Myocyte (in vitro differentiated cells): ENCODE measurements around the gene NDUFB10. TPM values are rescaled to one million over a fixed set of nuclear protein-coding genes. Genes with fewer than 3 reads are reported as not detected.
A peak's percentile ranks its signal among the peaks of the same experiment; 100 is the strongest.
"Not testable (repeated sequence)": the region's sequence is repeated elsewhere in the genome, so short reads cannot be mapped to it uniquely, and the experiment has no call there.

Experiments used
- DNase-seq: peaks from one replicate; pipeline ENCODE4 v3.0.0-alpha.2; 2012; ENCODE audit warnings: low read depth
- total RNA-seq: library from RNA; depleted of rRNA; stranded (reverse); fragments of >200 nt; gene quantifications from 2 replicates; pipeline ENCODE4 v1.2.3, GENCODE V29; 2014

Gene NDUFB10
- total RNA-seq, 1 donor from 2014 or later: 206 TPM

- peak; percentile 53 for DNase-seq
Observed at GRCh38 chr16:1923299-1924034, 35.9 kb upstream of the NDUFB10 start.

GRCh38 chr16:1924095-1924494, 35.2 kb upstream of the NDUFB10 start:
- no peak for DNase-seq

GRCh38 chr16:1926271-1926670, 33.1 kb upstream of the NDUFB10 start:
- no peak for DNase-seq

GRCh38 chr16:1929105-1929504, 30.2 kb upstream of the NDUFB10 start:
- peak; percentile 39 for DNase-seq

- DNase-seq: peak; percentile 82
Observed at GRCh38 chr16:1929578-1930337, 29.6 kb upstream of the NDUFB10 start.

GRCh38 chr16:1930338-1930720, 29.0 kb upstream of the NDUFB10 start:
- no peak for DNase-seq

- peak; percentile 41 for DNase-seq
Observed at GRCh38 chr16:1932050-1933028, 27.0 kb upstream of the NDUFB10 start.

- no peak for DNase-seq
Observed at GRCh38 chr16:1933097-1933661, 26.2 kb upstream of the NDUFB10 start.

- no peak for DNase-seq
Observed at GRCh38 chr16:1936945-1937479, 22.3 kb upstream of the NDUFB10 start.

GRCh38 chr16:1938316-1938715, 21.0 kb upstream of the NDUFB10 start:
- DNase-seq: no peak

GRCh38 chr16:1938910-1939309, 20.4 kb upstream of the NDUFB10 start:
- DNase-seq: no peak

GRCh38 chr16:1939833-1940232, 19.5 kb upstream of the NDUFB10 start:
- DNase-seq: not testable (repeated sequence)

- DNase-seq: peak; percentile 29
Observed at GRCh38 chr16:1940273-1941161, 18.8 kb upstream of the NDUFB10 start.

GRCh38 chr16:1941162-1942046, 17.9 kb upstream of the NDUFB10 start:
- DNase-seq: no peak

- DNase-seq: peak; percentile 70
Observed at GRCh38 chr16:1942047-1942809, 17.1 kb upstream of the NDUFB10 start.

GRCh38 chr16:1942810-1943726, 16.3 kb upstream of the NDUFB10 start, which contains the start of gene MSRB1:
MSRB1 (minus strand) TSS chr16:1943199; CDS start chr16:1943156, 43 bp downstream.
- DNase-seq: peak; percentile 100
